Neural crest cell (in vitro differentiated cells): ENCODE data around the gene TMEM125. TPM values are rescaled to one million over a fixed set of nuclear protein-coding genes. Genes with fewer than 3 reads are reported as not detected.

Source experiments
- DNase-seq: peaks from one replicate; pipeline ENCODE4 v3.0.0; 2021; ENCODE audit warnings: low read depth, mixed read lengths, low spot score
- H3K27ac Mint-ChIP-seq: one replicate; pipeline ENCODE4 v1.8.0; 2021; ENCODE audit warnings: mild to moderate bottlenecking, mixed read lengths; ENCODE audit not compliant: unreplicated experiment
- H3K27me3 Mint-ChIP-seq: 2 replicates; pipeline ENCODE4 v1.8.0; 2021; ENCODE audit warnings: low read depth, mild to moderate bottlenecking, mixed read lengths
- H3K36me3 Mint-ChIP-seq: 2 replicates; pipeline ENCODE4 v1.8.0; 2021; ENCODE audit warnings: low read depth, mild to moderate bottlenecking, mixed read lengths
- H3K4me1 Mint-ChIP-seq: 2 replicates; pipeline ENCODE4 v1.8.0; 2021; ENCODE audit warnings: mixed read lengths
- H3K4me3 Mint-ChIP-seq: one replicate; pipeline ENCODE4 v1.8.0; 2021; ENCODE audit warnings: mild to moderate bottlenecking, mixed read lengths
- H3K9me3 Mint-ChIP-seq: 2 replicates; pipeline ENCODE4 v1.8.0; 2021; ENCODE audit warnings: mixed read lengths
- CTCF ChIP-seq: fragments of 200-600 bp; sonication (generic); conservative IDR thresholded peaks from 2 replicates; pipeline ENCODE4 v1.5.0; 2021; ENCODE audit warnings: antibody characterized with exemption, mild to moderate bottlenecking
- total RNA-seq: library from RNA; stranded (reverse); gene quantifications from 2 replicates; pipeline ENCODE4 v1.2.1, GENCODE V29; 2021

Gene TMEM125
- total RNA-seq, 1 donor from 2014 or later, result 0.14 TPM

DNA sequence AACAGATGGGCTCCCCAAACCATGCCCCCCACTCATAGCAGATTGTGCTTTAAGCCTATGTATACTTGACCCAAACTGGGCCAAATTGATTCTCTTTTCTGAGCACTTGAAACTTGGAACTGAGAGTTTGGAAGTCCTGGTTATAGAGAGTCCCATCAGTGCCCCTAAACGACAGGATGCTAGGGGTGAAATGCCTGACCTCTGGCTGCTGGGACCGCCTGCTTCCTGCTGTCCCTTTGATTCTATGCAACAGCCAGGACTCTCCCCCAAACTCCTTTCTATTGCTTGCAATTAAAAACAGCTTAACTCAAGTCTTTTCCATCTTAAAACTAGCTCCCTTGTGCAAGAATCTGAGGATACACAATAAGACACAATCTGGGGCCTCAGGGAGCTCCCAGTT is 10.9 kb downstream of the TMEM125 start:
- Mint-ChIP-seq H3K36me3 (no peaks in the 10 kb centered on the region), H3K9me3 (no peaks in the 10 kb centered on the region), H3K27me3 (no peaks in the 10 kb centered on the region), H3K4me1 (peaks cover 24% of the 10 kb centered on the region), H3K4me3 (no peak overlapping the region), H3K27ac (peak overlapping the region; percentile 72)
- no peak for DNase-seq
- TF ChIP-seq CTCF, result no peak

- no peak overlapping the region for H3K27ac Mint-ChIP-seq
- no peak for DNase-seq
- no peaks in the 10 kb centered on the region for H3K27me3 Mint-ChIP-seq
- TF ChIP-seq CTCF, result no peak
- peaks cover 24% of the 10 kb centered on the region for H3K4me1 Mint-ChIP-seq
- H3K36me3 Mint-ChIP-seq, result no peaks in the 10 kb centered on the region
- H3K4me3 Mint-ChIP-seq, result no peak overlapping the region
- H3K9me3 Mint-ChIP-seq, result no peaks in the 10 kb centered on the region
Measured at GRCh38 chr1:43282220-43283195, 12.7 kb downstream of the TMEM125 start.

DNA sequence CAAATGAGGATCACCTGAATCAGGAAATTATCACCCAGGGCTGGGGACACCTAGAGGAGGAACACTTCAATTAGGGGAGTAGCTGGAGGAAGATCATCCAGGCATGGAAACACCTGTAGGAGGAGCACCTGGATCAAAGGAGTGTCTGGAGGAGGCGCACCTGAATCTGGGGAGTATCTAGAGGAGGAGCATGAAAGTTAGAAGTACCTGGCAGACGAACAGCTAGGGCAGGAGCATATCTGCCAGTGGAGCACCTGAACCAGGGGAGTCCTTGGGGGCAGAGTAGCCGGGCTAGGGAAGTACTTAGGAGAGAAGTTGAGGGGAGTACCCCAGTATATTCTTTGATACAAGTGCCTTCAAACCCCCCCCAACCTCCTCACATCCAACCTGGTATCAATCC is 14.3 kb downstream of the TMEM125 start:
- H3K27me3 Mint-ChIP-seq, result no peaks in the 10 kb centered on the region
- no peaks in the 10 kb centered on the region for H3K9me3 Mint-ChIP-seq
- no peak for DNase-seq
- H3K27ac Mint-ChIP-seq, result no peak overlapping the region
- H3K4me3 Mint-ChIP-seq, result no peak overlapping the region
- H3K4me1 Mint-ChIP-seq, result peaks cover 24% of the 10 kb centered on the region
- no peak for TF ChIP-seq CTCF
- H3K36me3 Mint-ChIP-seq, result no peaks in the 10 kb centered on the region

GRCh38 chr1:43284546-43285110 is 14.8 kb downstream of the TMEM125 start:
- peaks cover 24% of the 10 kb centered on the region for H3K4me1 Mint-ChIP-seq
- H3K36me3 Mint-ChIP-seq, result no peaks in the 10 kb centered on the region
- TF ChIP-seq CTCF, result no peak
- H3K27me3 Mint-ChIP-seq, result no peaks in the 10 kb centered on the region
- H3K4me3 Mint-ChIP-seq, result no peak overlapping the region
- no peak for DNase-seq
- H3K9me3 Mint-ChIP-seq, result no peaks in the 10 kb centered on the region
- no peak overlapping the region for H3K27ac Mint-ChIP-seq

DNA sequence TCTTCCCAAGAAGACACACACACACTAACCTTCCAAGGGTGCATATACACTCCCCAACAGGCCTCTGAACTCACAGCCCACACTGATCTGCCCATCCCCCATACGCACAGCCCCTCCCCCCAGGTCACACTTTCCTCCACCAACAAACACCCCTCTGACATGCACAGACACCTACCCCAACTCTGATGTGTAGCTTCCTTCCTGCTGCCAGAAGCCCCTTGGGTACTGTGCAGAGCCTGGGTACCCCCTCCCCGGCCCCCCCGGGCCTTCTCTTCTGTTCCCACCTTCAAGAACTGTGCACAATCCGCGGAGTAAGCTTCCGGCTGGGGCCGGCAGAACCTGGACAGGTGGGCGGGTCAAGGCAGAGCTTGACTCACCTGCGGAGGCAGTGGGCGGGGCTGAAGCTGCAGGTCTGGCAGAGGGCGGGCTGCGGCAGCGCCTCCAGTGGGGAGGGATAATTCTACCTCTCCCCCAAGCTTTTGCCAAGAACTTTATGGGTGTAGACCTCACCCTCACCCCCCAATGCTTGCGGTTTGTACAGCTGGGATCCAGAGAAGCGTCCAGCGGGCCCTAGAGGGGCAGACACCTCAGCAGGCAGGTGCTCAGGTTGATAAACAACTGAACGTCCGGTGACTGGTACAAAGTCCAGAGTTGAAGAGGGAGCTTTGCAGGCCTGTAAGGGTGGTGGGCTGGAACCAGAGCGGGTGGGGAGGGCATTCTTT is 15.6 kb downstream of the TMEM125 start, which contains the start of gene C1orf210:
C1orf210 (minus strand) TSS at position 313 of the 722 bp plus-strand sequence. CDS start 2,311 bp downstream, outside the sequence.
- H3K9me3 Mint-ChIP-seq, result no peaks in the 10 kb centered on the region
- no peak within 1 kb of the TSS for H3K4me3 Mint-ChIP-seq
- no peak for DNase-seq
- no peaks in the 10 kb centered on the region for H3K27me3 Mint-ChIP-seq
- no peak for TF ChIP-seq CTCF
- H3K4me1 Mint-ChIP-seq, result peaks cover 18% of the 10 kb centered on the region
- H3K27ac Mint-ChIP-seq, result no peak within 1 kb of the TSS
- H3K36me3 Mint-ChIP-seq, result no peaks in the 10 kb centered on the region
